HG02610 (cell line): ENCODE results near the gene CDCA4.

Experiments
- ATAC-seq: cut with Tn5 transposase; IDR thresholded peaks from one replicate; pipeline ENCODE4 v1.9.1; 2021; ENCODE audit warnings: mild to moderate bottlenecking, moderate library complexity; ENCODE audit not compliant: unreplicated experiment

The CDCA4 gene

GRCh38 chr14:105018414-105018813 is 2.5 kb downstream of the CDCA4 start:
- ATAC-seq, result no peak

- no peak for ATAC-seq
Measured at GRCh38 chr14:105015905-105016304, 5.0 kb downstream of the CDCA4 start.

GRCh38 chr14:105015242-105015641 is 5.6 kb downstream of the CDCA4 start:
- ATAC-seq, result no peak

GRCh38 chr14:105014631-105015030 is 6.3 kb downstream of the CDCA4 start:
- no peak for ATAC-seq

- ATAC-seq, result no peak
Measured at GRCh38 chr14:105014032-105014431, 6.9 kb downstream of the CDCA4 start.

- no peak for ATAC-seq
Measured at GRCh38 chr14:105013150-105013785, 7.6 kb downstream of the CDCA4 start.

GRCh38 chr14:105012171-105012985 is 8.5 kb downstream of the CDCA4 start:
- no peak for ATAC-seq

- no peak for ATAC-seq
Measured at GRCh38 chr14:105011312-105011990, 9.4 kb downstream of the CDCA4 start.

- no peak for ATAC-seq
Measured at GRCh38 chr14:105010891-105011291, 10.0 kb downstream of the CDCA4 start.

DNA sequence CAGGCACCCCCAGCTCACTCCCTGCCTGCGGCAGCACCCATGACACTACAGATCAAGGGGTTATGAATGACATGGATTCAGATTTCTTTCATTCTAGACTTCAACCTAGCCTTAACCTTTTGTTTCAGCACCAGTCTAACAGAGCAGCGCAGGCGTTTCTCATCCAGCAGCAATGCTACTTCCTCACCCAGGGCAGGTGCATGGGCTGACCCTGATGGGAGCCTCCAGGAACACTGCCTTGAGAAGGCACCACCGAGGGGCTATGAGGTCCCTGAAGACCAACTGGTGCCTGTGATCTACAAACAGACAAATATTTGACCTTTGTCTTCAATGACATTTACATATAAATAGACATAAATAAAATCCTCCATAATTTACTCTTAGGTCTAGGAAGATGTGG is 10.8 kb downstream of the CDCA4 start:
- ATAC-seq, result no peak

- ATAC-seq, result no peak
Measured at GRCh38 chr14:105007593-105008264, 13.2 kb downstream of the CDCA4 start.

- no peak for ATAC-seq
Measured at GRCh38 chr14:105006831-105007592, 13.9 kb downstream of the CDCA4 start.

DNA sequence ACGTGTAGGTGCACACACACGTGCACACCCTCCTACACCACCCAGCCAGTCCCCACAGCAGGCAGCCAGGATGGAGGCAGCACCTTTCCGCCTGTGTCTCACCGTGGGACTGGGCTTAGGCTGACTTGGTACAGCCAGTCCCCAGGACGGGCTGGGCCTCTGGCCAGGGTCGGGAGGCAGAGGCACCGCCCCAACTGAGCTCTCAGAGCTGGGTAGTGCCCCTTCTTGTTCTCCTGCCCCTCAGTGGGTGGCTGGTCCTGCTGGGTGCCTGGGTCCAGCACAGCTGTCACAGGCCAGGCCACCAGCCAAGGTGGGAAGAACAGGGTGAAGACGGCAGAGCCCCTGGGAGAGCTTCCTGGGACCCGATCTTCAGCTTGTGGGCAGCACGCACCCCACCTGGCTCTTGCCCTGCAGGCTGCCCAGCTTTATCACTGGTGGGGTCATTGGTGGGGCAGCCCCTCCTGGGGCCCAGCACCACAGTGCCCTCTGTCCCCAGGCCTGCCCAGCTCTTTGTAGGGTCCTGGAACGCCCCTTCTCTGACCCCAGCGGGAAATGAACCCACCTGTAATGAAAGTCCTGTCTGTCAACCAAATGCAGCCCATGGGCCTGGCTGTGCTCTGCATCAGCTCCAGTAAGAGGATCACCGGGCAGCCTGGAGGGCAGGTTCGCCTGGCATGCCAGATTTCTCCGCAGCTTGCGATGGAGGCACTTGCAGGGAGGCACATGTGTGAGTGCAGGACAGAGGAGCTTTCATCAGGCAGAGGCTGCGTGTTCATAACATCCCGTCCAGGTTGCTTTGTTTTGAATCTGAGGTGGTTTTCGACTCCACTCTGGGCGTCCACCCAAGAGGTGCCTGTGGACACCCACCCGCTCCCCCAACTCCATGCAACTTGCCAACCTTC is 14.7 kb downstream of the CDCA4 start:
- ATAC-seq, result no peak

GRCh38 chr14:105005329-105005928 is 15.5 kb downstream of the CDCA4 start:
- ATAC-seq, result no peak

GRCh38 chr14:104999361-104999760 is 21.5 kb downstream of the CDCA4 start:
- no peak for ATAC-seq

DNA sequence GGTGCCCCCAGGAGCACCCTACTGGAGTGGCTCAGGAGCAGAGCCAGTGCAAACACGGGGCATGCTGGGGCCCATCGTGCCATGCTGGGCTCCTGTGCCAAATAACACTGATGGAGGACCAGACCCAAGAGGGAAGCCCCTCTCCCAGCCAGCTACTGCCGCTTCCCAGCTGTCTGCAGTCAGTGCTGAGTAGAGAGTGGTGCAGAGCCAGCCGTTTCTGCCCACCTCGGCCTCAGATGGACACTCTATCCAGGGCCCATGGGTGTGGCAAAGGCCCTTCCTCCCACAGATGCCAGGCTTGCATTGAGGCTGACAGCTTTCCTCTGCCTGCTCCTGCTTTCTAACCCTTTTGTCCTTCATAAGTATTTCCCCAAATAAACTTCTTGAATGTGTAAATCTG is 22.1 kb downstream of the CDCA4 start:
- ATAC-seq, result no peak

- no peak for ATAC-seq
Measured at GRCh38 chr14:104996483-104996882, 24.4 kb downstream of the CDCA4 start.

DNA sequence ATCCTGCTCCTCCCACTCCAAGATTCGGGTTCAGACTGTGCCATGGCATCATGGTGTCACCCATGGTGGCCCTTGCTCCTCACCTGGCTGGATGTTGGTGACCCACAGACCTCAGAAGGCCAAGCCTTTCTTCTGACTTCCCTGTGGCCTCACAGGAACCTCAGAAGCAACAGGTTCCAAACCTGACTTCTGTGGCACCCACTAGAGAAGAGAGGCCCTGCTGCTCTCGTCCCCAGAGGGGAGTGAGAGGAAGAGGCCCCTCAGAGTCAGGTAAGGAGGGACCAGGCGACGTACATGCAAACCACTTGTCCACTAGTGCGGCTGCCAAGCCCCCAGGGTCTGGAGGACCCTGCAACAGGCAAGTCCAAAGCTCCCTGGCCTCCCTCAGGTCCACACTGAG is 24.9 kb downstream of the CDCA4 start:
- ATAC-seq, result no peak

- no peak for ATAC-seq
Measured at GRCh38 chr14:104994978-104995377, 25.9 kb downstream of the CDCA4 start.
